DND-41 (cell line): Measurements from ENCODE around the gene PNMA5.
"Not testable (repeated sequence)": the region's sequence is repeated elsewhere in the genome, so short reads cannot be mapped to it uniquely, and the experiment has no call there.

Experiments
- ATAC-seq: fragments of 200-7000 bp; cut with Tn5 transposase; 3 replicates; pipeline ENCODE4 v1.9.1; 2021; ENCODE audit warnings: low read depth; ENCODE audit not compliant: insufficient read depth
- DNase-seq: peaks from one replicate; pipeline ENCODE4 v3.0.0-alpha.2; 2020
- H2AFZ ChIP-seq: 2 replicates; pipeline ENCODE4 v1.6.0; 2012; ENCODE audit warnings: low read depth, low read length
- H3K27ac ChIP-seq: 2 replicates; pipeline ENCODE4 v1.5.1; 2012; ENCODE audit warnings: low read length, inconsistent platforms
- H3K27me3 ChIP-seq: fragments of 200-600 bp; sonication (generic); 2 replicates; pipeline ENCODE4 v1.6.0; 2012; ENCODE audit warnings: low read length, mild to moderate bottlenecking, inconsistent platforms; ENCODE audit not compliant: insufficient read depth, poor library complexity
- H3K36me3 ChIP-seq: 2 replicates; pipeline ENCODE4 v1.5.1; 2012; ENCODE audit warnings: low read length, inconsistent platforms; ENCODE audit not compliant: insufficient read depth
- H3K4me1 ChIP-seq: 2 replicates; pipeline ENCODE4 v1.5.1; 2012; ENCODE audit warnings: mild to moderate bottlenecking, low read length; ENCODE audit not compliant: insufficient read depth
- H3K4me2 ChIP-seq: 2 replicates; pipeline ENCODE4 v1.6.0; 2012; ENCODE audit warnings: mild to moderate bottlenecking, moderate library complexity, low read length, inconsistent platforms; ENCODE audit not compliant: insufficient read depth
- H3K4me3 ChIP-seq, 2 experiments: fragments of 200-600 bp in 1 of 2; shearing (Covaris generic) in 1 of 2; 2 replicates each; pipeline ENCODE4 v1.5.1; 2012 to 2016; ENCODE audit warnings: inconsistent platforms in 2 of 2, low read length in 2 of 2, mild to moderate bottlenecking in 2 of 2, low read depth in 1 of 2, moderate library complexity in 1 of 2
- H3K79me2 ChIP-seq: 2 replicates; pipeline ENCODE4 v1.6.0; 2012; ENCODE audit warnings: low read length, inconsistent platforms; ENCODE audit not compliant: insufficient read depth
- H3K9ac ChIP-seq: 2 replicates; pipeline ENCODE4 v1.6.0; 2012; ENCODE audit warnings: low read depth, mild to moderate bottlenecking, inconsistent platforms, low read length, moderate library complexity
- H3K9me3 ChIP-seq: 2 replicates; pipeline ENCODE4 v1.5.1; 2012; ENCODE audit warnings: low read length, moderate library complexity, mild to moderate bottlenecking, inconsistent platforms; ENCODE audit not compliant: insufficient read depth, severe bottlenecking
- H4K20me1 ChIP-seq: 2 replicates; pipeline ENCODE4 v1.6.0; 2012; ENCODE audit warnings: low read length; ENCODE audit not compliant: insufficient read depth
- CTCF ChIP-seq: IDR thresholded peaks from 2 replicates; pipeline ENCODE4 v1.5.1; 2012; ENCODE audit warnings: borderline replicate concordance, low read length, moderate library complexity, mild to moderate bottlenecking; ENCODE audit not compliant: poor library complexity, severe bottlenecking; ENCODE audit errors: extremely low read depth
- EZH2 ChIP-seq: IDR thresholded peaks from 3 replicates; pipeline ENCODE4 v1.6.1; 2012; ENCODE audit warnings: borderline replicate concordance, low read depth, mild to moderate bottlenecking, moderate library complexity, low read length, inconsistent platforms; ENCODE audit not compliant: severe bottlenecking

Gene PNMA5

GRCh38 chrX:152988536-152989291 lies 5.2 kb downstream of the PNMA5 start:
- H3K4me2 ChIP-seq = no peak overlapping the region
- H3K9ac ChIP-seq = no peak overlapping the region
- no peaks in the 10 kb centered on the region for H3K79me2 ChIP-seq
- H3K27me3 ChIP-seq = no peaks in the 10 kb centered on the region
- H3K36me3 ChIP-seq = no peaks in the 10 kb centered on the region
- no peak overlapping the region for H3K27ac ChIP-seq
- H3K4me1 ChIP-seq = no peaks in the 10 kb centered on the region
- no peaks in the 10 kb centered on the region for H4K20me1 ChIP-seq
- no peak overlapping the region for H2AFZ ChIP-seq
- no peak for TF ChIP-seq EZH2
- no peak for TF ChIP-seq CTCF
- no peak overlapping the region for H3K4me3 ChIP-seq
- H3K9me3 ChIP-seq = no peaks in the 10 kb centered on the region
- ATAC-seq (no peak), DNase-seq (no peak)

GRCh38 chrX:152987801-152988200 lies 6.1 kb downstream of the PNMA5 start:
- no peak for ATAC-seq
- H3K9ac ChIP-seq = no peak overlapping the region

GRCh38 chrX:152987156-152987555 lies 6.8 kb downstream of the PNMA5 start:
- not testable (repeated sequence) for H3K79me2 ChIP-seq, H3K27me3 ChIP-seq, H3K4me2 ChIP-seq, H3K27ac ChIP-seq, H3K4me1 ChIP-seq, H4K20me1 ChIP-seq, ATAC-seq, H2AFZ ChIP-seq, H3K4me3 ChIP-seq, DNase-seq, H3K9ac ChIP-seq, H3K9me3 ChIP-seq, H3K36me3 ChIP-seq

More at GRCh38 chrX:152987801-152988200, 6.1 kb downstream of the PNMA5 start:
- Histone ChIP-seq H3K9me3 (no peaks in the 10 kb centered on the region), H2AFZ (no peak overlapping the region), H3K4me2 (no peak overlapping the region), H3K27ac (no peak overlapping the region), H4K20me1 (no peaks in the 10 kb centered on the region), H3K4me1 (no peaks in the 10 kb centered on the region), H3K27me3 (no peaks in the 10 kb centered on the region), H3K4me3 (no peak overlapping the region), H3K79me2 (no peaks in the 10 kb centered on the region), H3K36me3 (no peaks in the 10 kb centered on the region)
- TF ChIP-seq CTCF (no peak), EZH2 (no peak)
- DNase-seq = no peak

- not testable (repeated sequence) for H3K27ac ChIP-seq, H3K4me3 ChIP-seq, H3K36me3 ChIP-seq, H3K9me3 ChIP-seq, H2AFZ ChIP-seq, H3K27me3 ChIP-seq, H3K9ac ChIP-seq, H3K4me1 ChIP-seq, H4K20me1 ChIP-seq, ATAC-seq, H3K79me2 ChIP-seq, H3K4me2 ChIP-seq, DNase-seq
These were observed 8.5 kb downstream of the PNMA5 start for GRCh38 chrX:152985383-152985782.
